Right lobe of liver (tissue), 6 donors: ENCODE measurements around the gene RDH5. TPM values are rescaled to one million over a fixed set of nuclear protein-coding genes. Genes with fewer than 3 reads are reported as not detected.

ENCODE experiments used
- ATAC-seq, 4 donors: fragments of 200-7000 bp; cut with Tn5 transposase; one replicate each; pipeline ENCODE4 v1.9.1; 2020; ENCODE audit warnings: mild to moderate bottlenecking in 4 of 4, moderate library complexity in 4 of 4
- DNase-seq, 3 donors: peaks; one replicate each; pipeline ENCODE4 v3.0.0-alpha.2; 2020
- H3K27ac ChIP-seq, 3 donors: fragments of 200-600 bp; one replicate each; pipeline ENCODE4 v1.8.0; 2022
- H3K27me3 ChIP-seq, 2 donors: fragments of 200-600 bp; one replicate each; pipeline ENCODE4 v1.8.0; 2022
- H3K36me3 ChIP-seq, 4 donors: fragments of 200-600 bp; sonication (generic) in 1 of 4; one replicate each; pipeline versions ENCODE4 v1.5.1 to v1.8.0; 2017 to 2022; ENCODE audit warnings: control low read depth in 1 of 4
- H3K4me1 ChIP-seq, 4 donors: fragments of 200-600 bp; sonication (generic) in 1 of 4; one replicate each; pipeline versions ENCODE4 v1.5.1 to v1.8.0; 2017 to 2022; ENCODE audit warnings: control low read depth in 1 of 4
- H3K4me3 ChIP-seq, 3 donors: fragments of 200-600 bp; one replicate each; pipeline ENCODE4 v1.8.0; 2022
- H3K9me3 ChIP-seq, 4 donors: fragments of 200-600 bp; sonication (generic) in 1 of 4; one replicate each; pipeline versions ENCODE4 v1.5.1 to v1.8.0; 2017 to 2022; ENCODE audit warnings: control low read depth in 1 of 4
- POLR2A ChIP-seq: fragments of 450-650 bp; IDR thresholded peaks from one replicate; pipeline ENCODE4 v1.6.1; 2017; ENCODE audit warnings: antibody characterized with exemption, mild to moderate bottlenecking
- WGBS: methylation state at CpG from one replicate; pipeline ENCODE4 v1.1.6; 2018; ENCODE audit warnings: low coverage, low lambda C conversion rate; ENCODE audit not compliant: insufficient coverage; ENCODE audit errors: missing lambda C conversion rate; 5-methylcytosine and 5-hydroxymethylcytosine counted together
- intact Hi-C, 2 donors: fragments of 100-400 bp; cut with DNase I; formaldehyde crosslinking; loops; one replicate each; pipeline versions ENCODE4 v1.11.2 to v1.14.1; 2022
- total RNA-seq, 6 experiments: library from RNA; depleted of rRNA in 2 of 6; stranded (reverse); fragments of >200 nt in 2 of 6; fragmentation: NEBNext Ultra II Directional in 3 of 6; extraction: Animal tissue kit (Norgen Biotek cat#: 25700) in 3 of 6; gene quantifications; one replicate each; pipeline versions ENCODE4 v1.1.0 to v1.2.4, GENCODE V29; 2016 to 2023
- TF ChIP-seq, protein P1 (sequence below), 4 donors: fragments of 200-600 bp in 3 of 4; fragments of 450-650 bp in 1 of 4; IDR thresholded peaks; one replicate each; pipeline versions ENCODE4 v1.5.1 to v1.8.0; 2016 to 2022; ENCODE audit warnings: antibody characterized with exemption in 4 of 4, mild to moderate bottlenecking in 2 of 4
- donor health status: DM: no; HTN: yes; CAD: no.
- donor health status: DM: no; HTN: no; CAD: no.
- donor health status: DM: no; HTN: no; CAD: no.
- donor health status: DM: no; HTN: yes; CAD: no.
- donor health status: DM: no; HTN: yes; CAD: no.

The RDH5 gene
- total RNA-seq, 6 experiments from 2014 or later, result 26.3 to 52.5 (median 43.0) TPM

DNA sequence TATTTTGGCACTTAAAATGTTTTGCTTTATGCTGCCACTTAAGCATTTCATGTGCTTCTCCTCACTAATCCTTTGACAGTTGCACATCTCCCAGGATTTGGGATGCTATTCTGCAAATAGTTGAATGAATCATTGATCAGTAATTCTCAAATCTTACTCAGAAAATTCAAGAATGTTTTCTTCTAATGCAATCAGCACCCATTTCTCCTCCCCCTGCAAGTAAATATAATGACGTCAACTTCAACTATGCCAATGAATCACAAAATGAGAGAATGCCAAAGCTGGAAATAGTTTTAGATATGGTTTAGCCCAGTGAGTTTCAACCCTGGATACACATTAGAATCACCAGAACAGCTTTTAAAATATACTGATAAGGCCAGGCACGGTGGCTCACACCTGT, 6.5 kb upstream of the RDH5 start:
- no peaks in the 10 kb centered on the region for H3K27me3 ChIP-seq
- H3K4me3 ChIP-seq, result no peak overlapping the region
- 22% methylated on average over 2 of the region's 2 CpGs for WGBS
- TF ChIP-seq, protein P1, sequence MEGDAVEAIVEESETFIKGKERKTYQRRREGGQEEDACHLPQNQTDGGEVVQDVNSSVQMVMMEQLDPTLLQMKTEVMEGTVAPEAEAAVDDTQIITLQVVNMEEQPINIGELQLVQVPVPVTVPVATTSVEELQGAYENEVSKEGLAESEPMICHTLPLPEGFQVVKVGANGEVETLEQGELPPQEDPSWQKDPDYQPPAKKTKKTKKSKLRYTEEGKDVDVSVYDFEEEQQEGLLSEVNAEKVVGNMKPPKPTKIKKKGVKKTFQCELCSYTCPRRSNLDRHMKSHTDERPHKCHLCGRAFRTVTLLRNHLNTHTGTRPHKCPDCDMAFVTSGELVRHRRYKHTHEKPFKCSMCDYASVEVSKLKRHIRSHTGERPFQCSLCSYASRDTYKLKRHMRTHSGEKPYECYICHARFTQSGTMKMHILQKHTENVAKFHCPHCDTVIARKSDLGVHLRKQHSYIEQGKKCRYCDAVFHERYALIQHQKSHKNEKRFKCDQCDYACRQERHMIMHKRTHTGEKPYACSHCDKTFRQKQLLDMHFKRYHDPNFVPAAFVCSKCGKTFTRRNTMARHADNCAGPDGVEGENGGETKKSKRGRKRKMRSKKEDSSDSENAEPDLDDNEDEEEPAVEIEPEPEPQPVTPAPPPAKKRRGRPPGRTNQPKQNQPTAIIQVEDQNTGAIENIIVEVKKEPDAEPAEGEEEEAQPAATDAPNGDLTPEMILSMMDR (IDR thresholded peaks at IDR 0.05), result no peak
- TF ChIP-seq POLR2A, result no peak
- H3K27ac ChIP-seq, result peak overlapping the region in 2 of 3 donors; percentile 2 to 59
- intact Hi-C loops, result no loop called here
- H3K36me3 ChIP-seq, result no peaks in the 10 kb centered on the region
- ATAC-seq, result peak in 1 of 4 donors; percentile 18
- H3K4me1 ChIP-seq, result peaks cover 0 to 56% (median 3%) of the 10 kb centered on the region in 4 donors
- H3K9me3 ChIP-seq, result no peaks in the 10 kb centered on the region
- DNase-seq, result no peak

DNA sequence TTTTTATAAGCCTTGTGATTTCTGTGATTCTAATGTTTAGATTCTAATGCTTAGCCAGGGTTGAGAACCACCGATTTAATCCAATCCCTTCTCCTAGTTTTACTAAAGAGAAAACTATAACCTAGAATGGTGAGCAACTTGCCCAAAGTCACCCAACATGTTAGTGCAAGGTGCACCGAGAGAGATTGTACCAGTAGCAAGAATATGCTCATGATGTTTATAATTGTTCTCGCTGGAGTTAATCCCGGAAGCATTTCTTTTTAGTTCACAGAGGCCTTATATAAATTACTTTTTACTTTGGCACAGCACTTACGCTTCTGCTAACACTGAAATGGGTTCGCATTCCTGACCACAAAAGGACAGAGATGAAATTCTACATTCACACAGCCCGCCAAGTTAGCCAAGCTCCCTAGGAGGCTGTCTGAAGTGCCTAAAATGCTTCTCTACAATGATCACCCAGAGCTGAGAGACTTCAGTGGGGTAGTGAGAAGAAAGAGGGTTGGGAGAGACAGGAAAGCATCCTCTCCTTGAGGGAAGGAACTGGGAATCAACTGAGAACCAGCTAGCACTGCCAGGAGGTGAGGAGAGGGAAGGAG, 4.9 kb upstream of the RDH5 start:
- no peak for DNase-seq
- intact Hi-C loops, result no loop called here
- ATAC-seq, result no peak
- Histone ChIP-seq H3K9me3 (no peaks in the 10 kb centered on the region), H3K36me3 (no peaks in the 10 kb centered on the region), H3K4me3 (peak overlapping the region; percentile 76 to 86 (median 82)), H3K4me1 (peaks cover 0 to 55% (median 12%) of the 10 kb centered on the region in 4 donors), H3K27ac (peak overlapping the region; percentile 76 to 96 (median 87)), H3K27me3 (no peaks in the 10 kb centered on the region)
- TF ChIP-seq POLR2A, result no peak
- TF ChIP-seq, protein P1 (IDR thresholded peaks at IDR 0.05), result no peak
- 79% methylated on average over 7 of the region's 7 CpGs for WGBS

DNA sequence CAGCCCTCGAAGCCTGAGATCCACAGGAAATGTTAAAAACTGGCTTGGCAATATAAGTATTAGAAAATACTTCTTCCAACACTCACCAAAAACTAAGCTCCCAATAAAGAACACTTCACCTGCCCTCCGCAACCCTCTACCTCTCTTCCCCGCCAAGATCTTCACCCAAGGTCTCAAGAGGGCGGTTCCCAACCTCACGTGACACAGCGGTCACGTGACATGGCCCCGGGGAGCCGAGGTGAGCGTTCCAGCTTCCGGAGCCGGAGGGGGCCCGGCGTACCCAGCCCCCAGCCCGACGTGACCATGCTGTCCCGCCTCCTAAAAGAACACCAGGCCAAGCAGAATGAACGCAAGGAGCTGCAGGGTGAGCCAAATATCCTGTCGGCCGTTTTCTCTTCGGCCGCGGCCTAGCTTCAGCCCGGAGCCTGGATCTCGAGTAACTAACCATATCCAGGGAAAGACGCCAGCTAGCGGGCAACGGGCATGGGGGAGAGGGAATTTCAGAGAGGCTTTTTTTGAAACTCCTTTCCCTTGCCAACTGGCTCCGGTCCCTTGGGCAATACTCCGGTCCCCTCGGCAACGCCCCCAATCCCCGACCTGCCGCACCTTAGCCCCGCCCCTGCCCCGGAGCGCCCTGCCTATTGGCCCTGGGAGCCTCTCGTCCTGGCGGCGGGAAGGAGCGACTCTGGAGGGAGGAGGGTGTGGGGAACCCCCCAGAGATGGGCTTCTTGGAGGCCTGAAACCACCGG, 4.2 kb upstream of the RDH5 start, which contains the start of gene BLOC1S1:
BLOC1S1 (plus strand) TSS at position 214 of the 749 bp plus-strand sequence; CDS start at position 220, 6 bp downstream.
- Histone ChIP-seq H3K36me3 (no peaks in the 10 kb centered on the region), H3K27me3 (no peaks in the 10 kb centered on the region), H3K9me3 (no peaks in the 10 kb centered on the region), H3K4me3 (peak within 1 kb of the TSS; percentile 76 to 86 (median 82)), H3K27ac (peak within 1 kb of the TSS; percentile 76 to 96 (median 87)), H3K4me1 (peaks cover 0 to 61% (median 14%) of the 10 kb centered on the region in 4 donors)
- 0% methylated on average over 10 of the region's 42 CpGs for WGBS
- DNase-seq (peak; percentile 94 to 96 (median 95)), ATAC-seq (peak; percentile 69 to 82 (median 75))
- peak; percentile 48 for TF ChIP-seq POLR2A
- TF ChIP-seq, protein P1 (IDR thresholded peaks at IDR 0.05), result peak in 2 of 4 donors; percentile 3 to 8
- intact Hi-C loops, result no loop called here

DNA sequence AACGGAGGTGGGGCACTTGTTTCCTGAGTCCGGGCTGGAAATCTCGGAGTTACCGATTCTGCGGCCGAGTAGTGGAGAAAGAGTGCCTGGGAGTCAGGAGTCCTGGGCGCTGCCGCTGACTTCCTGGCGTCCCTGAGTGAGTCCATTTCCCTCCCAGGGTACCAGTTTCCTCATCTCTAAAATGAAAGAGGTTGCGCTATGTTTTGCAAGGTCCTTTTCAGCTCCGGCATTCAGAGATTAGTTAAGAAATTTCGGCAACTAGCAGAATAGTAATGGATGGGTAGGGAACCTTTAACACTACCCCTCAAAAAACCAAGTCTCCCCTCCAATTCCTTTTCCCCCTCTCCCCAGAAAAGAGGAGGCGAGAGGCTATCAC, 3.6 kb upstream of the RDH5 start:
- peaks cover 0 to 62% (median 14%) of the 10 kb centered on the region in 4 donors for H3K4me1 ChIP-seq

More for the DNA sequence above, 3.6 kb upstream of the RDH5 start:
- Histone ChIP-seq H3K27ac (peak overlapping the region; percentile 76 to 96 (median 87)), H3K36me3 (no peaks in the 10 kb centered on the region), H3K27me3 (no peaks in the 10 kb centered on the region), H3K4me3 (peak overlapping the region; percentile 76 to 86 (median 82)), H3K9me3 (no peaks in the 10 kb centered on the region)
- 9% methylated on average over 13 of the region's 13 CpGs for WGBS
- DNase-seq (no peak), ATAC-seq (peak in 2 of 4 donors; percentile 0)
- TF ChIP-seq, protein P1 (IDR thresholded peaks at IDR 0.05), result no peak
- no peak for TF ChIP-seq POLR2A
- intact Hi-C loops, result no loop called here
